ENCODE data around the gene ABCC1.

DNA sequence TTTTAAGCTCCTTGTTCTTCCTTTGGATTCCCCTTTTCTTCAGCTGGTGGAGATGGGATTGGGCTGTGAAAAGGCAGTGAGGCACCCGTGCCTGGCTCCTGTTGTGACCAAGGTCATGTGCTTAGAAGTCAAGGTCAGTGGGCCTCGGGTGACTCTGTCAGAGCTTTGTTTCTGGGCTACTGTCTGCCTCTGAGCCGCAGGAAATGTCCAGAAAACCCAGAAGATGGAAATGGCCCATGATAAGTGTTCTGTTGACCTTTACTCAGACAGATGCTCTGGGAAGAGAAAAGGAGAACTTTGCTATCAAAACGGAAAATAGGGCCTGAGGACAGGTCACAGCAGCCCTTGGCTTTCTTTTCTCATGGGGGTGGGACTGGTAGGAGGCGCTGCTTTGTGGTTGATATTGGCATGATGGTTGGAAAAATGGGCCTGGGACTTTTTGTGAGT, 2.9 kb downstream of the ABCC1 start:
- no peak for TF ChIP-seq POLR2A (IDR thresholded peaks at IDR 0.05)
- TF ChIP-seq, protein P1, sequence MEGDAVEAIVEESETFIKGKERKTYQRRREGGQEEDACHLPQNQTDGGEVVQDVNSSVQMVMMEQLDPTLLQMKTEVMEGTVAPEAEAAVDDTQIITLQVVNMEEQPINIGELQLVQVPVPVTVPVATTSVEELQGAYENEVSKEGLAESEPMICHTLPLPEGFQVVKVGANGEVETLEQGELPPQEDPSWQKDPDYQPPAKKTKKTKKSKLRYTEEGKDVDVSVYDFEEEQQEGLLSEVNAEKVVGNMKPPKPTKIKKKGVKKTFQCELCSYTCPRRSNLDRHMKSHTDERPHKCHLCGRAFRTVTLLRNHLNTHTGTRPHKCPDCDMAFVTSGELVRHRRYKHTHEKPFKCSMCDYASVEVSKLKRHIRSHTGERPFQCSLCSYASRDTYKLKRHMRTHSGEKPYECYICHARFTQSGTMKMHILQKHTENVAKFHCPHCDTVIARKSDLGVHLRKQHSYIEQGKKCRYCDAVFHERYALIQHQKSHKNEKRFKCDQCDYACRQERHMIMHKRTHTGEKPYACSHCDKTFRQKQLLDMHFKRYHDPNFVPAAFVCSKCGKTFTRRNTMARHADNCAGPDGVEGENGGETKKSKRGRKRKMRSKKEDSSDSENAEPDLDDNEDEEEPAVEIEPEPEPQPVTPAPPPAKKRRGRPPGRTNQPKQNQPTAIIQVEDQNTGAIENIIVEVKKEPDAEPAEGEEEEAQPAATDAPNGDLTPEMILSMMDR (IDR thresholded peaks at IDR 0.05) = no peak
